ENCODE results near the gene MSRB1. TPM values are rescaled to one million over a fixed set of nuclear protein-coding genes. Genes with fewer than 3 reads are reported as not detected.

MSRB1 gene, protein sequence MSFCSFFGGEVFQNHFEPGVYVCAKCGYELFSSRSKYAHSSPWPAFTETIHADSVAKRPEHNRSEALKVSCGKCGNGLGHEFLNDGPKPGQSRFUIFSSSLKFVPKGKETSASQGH
- 29.8 and 30.5 TPM in 2 replicates for total RNA-seq
- long read RNA-seq, transcript MSRB1-201 (4 exons, 1,423 nt) = major isoform, 51 of 54 reads
- long read RNA-seq, partial matches to known transcripts = 0 of 54 reads
- long read RNA-seq, other reads (novel, unspliced or antisense) = 1 of 54 reads

DNA sequence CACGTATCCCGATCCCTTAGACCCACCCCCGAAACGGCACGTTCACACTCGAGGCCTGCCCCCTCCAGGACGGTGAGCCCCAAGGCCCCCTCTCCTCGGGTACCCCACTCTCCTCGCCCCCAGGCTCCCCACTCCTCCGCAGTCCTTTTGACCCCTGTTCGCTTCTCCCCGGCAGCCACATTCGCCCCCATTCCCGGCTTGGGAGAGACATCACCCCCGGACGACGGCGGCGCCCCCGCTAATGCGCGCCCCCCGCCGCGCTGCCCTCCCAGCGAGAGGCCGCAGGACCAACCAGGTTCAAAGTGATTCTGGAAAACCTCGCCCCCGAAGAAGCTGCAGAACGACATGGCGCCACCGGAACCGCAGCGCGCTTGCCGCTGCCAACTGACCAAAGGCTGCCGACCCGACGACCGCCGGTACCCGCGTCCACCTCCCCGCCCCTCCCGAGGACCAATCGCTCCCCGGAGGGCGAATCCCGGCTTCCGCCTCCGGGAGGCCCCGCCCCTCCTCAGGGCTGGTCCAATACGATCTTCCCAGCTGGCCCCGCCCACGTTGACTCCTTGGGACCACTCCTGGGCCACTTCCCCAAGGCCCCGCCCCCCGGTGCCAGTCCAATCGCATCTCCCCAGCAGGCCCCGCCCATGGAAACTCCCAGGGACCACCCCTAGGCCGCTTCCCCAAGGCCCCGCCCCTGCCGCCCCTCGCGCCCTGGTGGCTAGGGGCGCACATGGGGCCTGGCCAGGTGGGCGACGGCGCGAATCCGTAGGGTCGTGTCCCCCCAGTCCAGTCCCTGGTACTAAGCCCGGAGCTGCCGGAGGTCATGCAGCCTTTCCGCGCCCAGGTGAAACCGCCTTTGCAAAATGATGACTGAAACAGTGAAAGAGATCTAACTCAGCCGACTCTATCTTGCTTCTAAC lies at the start of gene MSRB1:
MSRB1 (minus strand) TSS at position 390 of the 917 bp plus-strand sequence; CDS start at position 347, 43 bp downstream.
- no peaks in the 10 kb centered on the region for H3K27me3 Mint-ChIP-seq (ENCODE audit: low read depth)
- DNase-seq (ENCODE audit: low read depth, low spot score) = peak; percentile 100
- no peaks in the 10 kb centered on the region for H3K9me3 Mint-ChIP-seq
- peak within 1 kb of the TSS; percentile 90 for H3K4me3 Mint-ChIP-seq
- no peaks in the 10 kb centered on the region for H3K36me3 Mint-ChIP-seq (ENCODE audit: low read depth)
- peaks cover 14% of the 10 kb centered on the region for H3K4me1 Mint-ChIP-seq
- TF ChIP-seq, protein P1, sequence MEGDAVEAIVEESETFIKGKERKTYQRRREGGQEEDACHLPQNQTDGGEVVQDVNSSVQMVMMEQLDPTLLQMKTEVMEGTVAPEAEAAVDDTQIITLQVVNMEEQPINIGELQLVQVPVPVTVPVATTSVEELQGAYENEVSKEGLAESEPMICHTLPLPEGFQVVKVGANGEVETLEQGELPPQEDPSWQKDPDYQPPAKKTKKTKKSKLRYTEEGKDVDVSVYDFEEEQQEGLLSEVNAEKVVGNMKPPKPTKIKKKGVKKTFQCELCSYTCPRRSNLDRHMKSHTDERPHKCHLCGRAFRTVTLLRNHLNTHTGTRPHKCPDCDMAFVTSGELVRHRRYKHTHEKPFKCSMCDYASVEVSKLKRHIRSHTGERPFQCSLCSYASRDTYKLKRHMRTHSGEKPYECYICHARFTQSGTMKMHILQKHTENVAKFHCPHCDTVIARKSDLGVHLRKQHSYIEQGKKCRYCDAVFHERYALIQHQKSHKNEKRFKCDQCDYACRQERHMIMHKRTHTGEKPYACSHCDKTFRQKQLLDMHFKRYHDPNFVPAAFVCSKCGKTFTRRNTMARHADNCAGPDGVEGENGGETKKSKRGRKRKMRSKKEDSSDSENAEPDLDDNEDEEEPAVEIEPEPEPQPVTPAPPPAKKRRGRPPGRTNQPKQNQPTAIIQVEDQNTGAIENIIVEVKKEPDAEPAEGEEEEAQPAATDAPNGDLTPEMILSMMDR (conservative IDR thresholded peaks at IDR 0.05) = no peak
- H3K27ac Mint-ChIP-seq (ENCODE audit: unreplicated experiment) = peak within 1 kb of the TSS; percentile 92

DNA sequence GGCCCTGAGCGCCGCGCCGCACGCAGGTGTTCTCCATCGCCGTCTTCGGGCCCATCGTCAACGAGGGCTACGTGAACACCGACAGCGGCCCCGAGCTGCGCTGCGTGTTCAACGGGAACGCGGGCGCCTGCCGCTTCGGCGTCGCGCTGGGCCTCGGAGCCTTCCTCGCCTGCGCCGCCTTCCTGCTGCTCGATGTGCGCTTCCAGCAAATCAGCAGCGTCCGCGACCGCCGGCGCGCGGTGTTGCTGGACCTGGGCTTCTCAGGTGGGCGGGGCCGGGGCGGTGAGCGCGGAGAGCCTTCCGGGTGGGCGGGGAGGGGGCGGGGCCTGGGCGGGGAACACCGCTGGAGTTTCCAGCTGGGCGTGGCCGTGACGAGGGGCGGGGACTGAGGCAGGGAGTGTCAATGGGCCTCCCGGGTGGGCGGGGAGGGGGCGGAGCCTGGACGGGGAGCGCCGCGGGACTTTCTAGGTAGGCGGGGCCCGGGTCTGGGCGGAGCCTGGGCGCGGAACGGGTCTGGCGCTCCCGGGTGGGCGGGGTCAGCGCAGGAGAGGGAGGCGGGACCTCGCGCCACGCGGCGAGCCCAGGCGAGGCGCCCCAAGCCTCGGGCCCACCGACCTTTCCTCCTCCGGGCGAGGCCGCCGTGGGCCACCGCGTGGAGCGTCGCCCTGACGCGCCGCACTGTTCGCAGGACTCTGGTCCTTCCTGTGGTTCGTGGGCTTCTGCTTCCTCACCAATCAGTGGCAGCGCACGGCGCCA lies 49.1 kb upstream of the MSRB1 start:
- Mint-ChIP-seq H3K36me3 (ENCODE audit: low read depth) (peaks cover 19% of the 10 kb centered on the region), H3K27ac (ENCODE audit: unreplicated experiment) (no peak overlapping the region), H3K9me3 (no peaks in the 10 kb centered on the region), H3K27me3 (ENCODE audit: low read depth) (peaks cover 65% of the 10 kb centered on the region), H3K4me1 (peaks cover 7% of the 10 kb centered on the region), H3K4me3 (no peak overlapping the region)
- TF ChIP-seq, protein P1 (conservative IDR thresholded peaks at IDR 0.05) = no peak
- DNase-seq (ENCODE audit: low read depth, low spot score) = peak; percentile 70

DNA sequence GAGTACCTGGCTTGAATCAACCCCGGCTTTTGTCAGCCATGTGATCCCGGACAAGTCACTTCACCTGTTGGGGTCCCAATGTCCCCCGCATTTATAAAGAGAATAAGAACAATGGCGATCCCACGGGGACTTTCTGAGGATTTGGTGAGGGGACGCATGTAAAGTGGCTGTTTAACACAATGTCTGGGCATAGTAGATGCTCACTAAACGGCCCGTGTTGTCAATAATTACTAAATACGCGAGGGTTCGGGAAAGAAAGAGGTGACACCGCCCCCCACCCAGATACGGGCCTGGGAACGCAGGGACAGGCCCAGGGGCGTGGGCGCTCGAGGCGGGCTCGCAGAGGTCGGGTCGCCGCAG lies 48.6 kb upstream of the MSRB1 start:
- Mint-ChIP-seq H3K9me3 (no peaks in the 10 kb centered on the region), H3K27ac (ENCODE audit: unreplicated experiment) (no peak overlapping the region), H3K36me3 (ENCODE audit: low read depth) (peaks cover 24% of the 10 kb centered on the region), H3K4me1 (peaks cover 7% of the 10 kb centered on the region), H3K4me3 (peak overlapping the region; percentile 51), H3K27me3 (ENCODE audit: low read depth) (peaks cover 70% of the 10 kb centered on the region)
- TF ChIP-seq, protein P1 (conservative IDR thresholded peaks at IDR 0.05) = no peak
- DNase-seq (ENCODE audit: low read depth, low spot score) = no peak

DNA sequence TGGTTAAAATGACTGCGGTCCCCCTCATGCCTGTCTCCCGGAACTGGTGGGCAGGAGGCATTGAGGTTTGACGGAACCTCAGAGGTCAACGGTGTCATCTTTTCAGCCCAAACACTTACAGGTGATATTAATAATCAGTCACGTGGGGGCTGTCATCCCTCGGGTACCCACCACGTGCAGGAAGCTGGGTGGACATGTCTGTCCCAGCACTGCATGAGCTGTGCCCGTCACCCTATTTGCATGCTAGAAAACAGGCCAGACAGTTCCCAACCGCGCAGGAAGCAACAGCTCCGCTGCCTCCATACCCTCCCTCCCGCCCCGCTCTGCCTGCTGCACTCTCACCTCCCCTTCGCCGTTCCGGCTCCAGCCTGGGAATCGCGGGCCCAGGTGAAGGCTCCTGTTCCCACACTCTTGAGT lies 48.1 kb upstream of the MSRB1 start:
- Mint-ChIP-seq H3K4me3 (peak overlapping the region; percentile 51), H3K27me3 (ENCODE audit: low read depth) (peaks cover 72% of the 10 kb centered on the region), H3K9me3 (no peaks in the 10 kb centered on the region), H3K36me3 (ENCODE audit: low read depth) (peaks cover 25% of the 10 kb centered on the region), H3K27ac (ENCODE audit: unreplicated experiment) (no peak overlapping the region), H3K4me1 (peaks cover 7% of the 10 kb centered on the region)
- DNase-seq (ENCODE audit: low read depth, low spot score) = no peak
- TF ChIP-seq, protein P1 (conservative IDR thresholded peaks at IDR 0.05) = no peak
